GM19463 (cell line): ENCODE measurements around the gene ATP5F1B.

Source experiments
- ATAC-seq: cut with Tn5 transposase; IDR thresholded peaks from one replicate; pipeline ENCODE4 v1.9.1; 2021; ENCODE audit warnings: mild to moderate bottlenecking, moderate library complexity; ENCODE audit not compliant: unreplicated experiment

Gene ATP5F1B

GRCh38 chr12:56626701-56627100, 19.1 kb downstream of the ATP5F1B start:
- ATAC-seq = no peak

- no peak for ATAC-seq
Observed at GRCh38 chr12:56622535-56622934, 23.2 kb downstream of the ATP5F1B start.

GRCh38 chr12:56616925-56617324, 28.9 kb downstream of the ATP5F1B start:
- no peak for ATAC-seq

GRCh38 chr12:56616244-56616643, 29.5 kb downstream of the ATP5F1B start:
- no peak for ATAC-seq

GRCh38 chr12:56614627-56615026, 31.2 kb downstream of the ATP5F1B start:
- ATAC-seq = no peak

GRCh38 chr12:56604355-56604754, 41.4 kb downstream of the ATP5F1B start:
- ATAC-seq = no peak

GRCh38 chr12:56602239-56602638, 43.5 kb downstream of the ATP5F1B start:
- ATAC-seq = no peak

GRCh38 chr12:56601503-56601902, 44.3 kb downstream of the ATP5F1B start:
- no peak for ATAC-seq

GRCh38 chr12:56600753-56601152, 45.0 kb downstream of the ATP5F1B start:
- ATAC-seq = no peak

GRCh38 chr12:56599797-56600196, 46.0 kb downstream of the ATP5F1B start:
- no peak for ATAC-seq

- ATAC-seq = no peak
Observed at GRCh38 chr12:56599041-56599440, 46.7 kb downstream of the ATP5F1B start.

- ATAC-seq = no peak
Observed at GRCh38 chr12:56596815-56597214, 49.0 kb downstream of the ATP5F1B start.

- ATAC-seq = no peak
Observed at GRCh38 chr12:56593909-56594621, 51.7 kb downstream of the ATP5F1B start.

- ATAC-seq = no peak
Observed at GRCh38 chr12:56591961-56592360, 53.8 kb downstream of the ATP5F1B start.

- no peak for ATAC-seq
Observed at GRCh38 chr12:56591126-56591525, 54.7 kb downstream of the ATP5F1B start.

- no peak for ATAC-seq
Observed at GRCh38 chr12:56590237-56590830, 55.5 kb downstream of the ATP5F1B start.

- no peak for ATAC-seq
Observed at GRCh38 chr12:56589783-56590182, 56.0 kb downstream of the ATP5F1B start.
